IMR-90 (cell line): ENCODE measurements around the gene YES1.

Source experiments
- CEBPB ChIP-seq: IDR thresholded peaks from 2 replicates; pipeline ENCODE4 v1.6.1; 2012; ENCODE audit warnings: low read depth, low read length, improper control_type of control experiment
- CTCF ChIP-seq: conservative IDR thresholded peaks from 2 replicates; pipeline ENCODE4 v1.5.1; 2012; ENCODE audit warnings: mild to moderate bottlenecking, low read depth, low read length, improper control_type of control experiment
- MAZ ChIP-seq: IDR thresholded peaks from 2 replicates; pipeline ENCODE4 v1.6.1; 2012; ENCODE audit warnings: low read depth, mild to moderate bottlenecking, low read length, improper control_type of control experiment, moderate library complexity, borderline replicate concordance
- MXI1 ChIP-seq: IDR thresholded peaks from 2 replicates; pipeline ENCODE4 v1.6.1; 2012; ENCODE audit warnings: low read depth, mild to moderate bottlenecking, low read length, moderate library complexity, borderline replicate concordance
- POLR2A ChIP-seq: IDR thresholded peaks from 2 replicates; pipeline ENCODE4 v1.6.1; 2012; ENCODE audit warnings: mild to moderate bottlenecking, low read depth, low read length
- RAD21 ChIP-seq: IDR thresholded peaks from 2 replicates; pipeline ENCODE4 v1.6.1; 2012; ENCODE audit warnings: low read length, improper control_type of control experiment
- SMC3 ChIP-seq: fragments of 150-350 bp; IDR thresholded peaks from 2 replicates; pipeline ENCODE4 v1.6.1; 2016; ENCODE audit warnings: low read depth, mild to moderate bottlenecking, antibody characterized with exemption, low read length, moderate library complexity
- USF2 ChIP-seq: fragments of 150-350 bp; IDR thresholded peaks from 2 replicates; pipeline ENCODE4 v1.6.1; 2017; ENCODE audit warnings: mild to moderate bottlenecking, antibody characterized with exemption, low read length, low read depth

DNA sequence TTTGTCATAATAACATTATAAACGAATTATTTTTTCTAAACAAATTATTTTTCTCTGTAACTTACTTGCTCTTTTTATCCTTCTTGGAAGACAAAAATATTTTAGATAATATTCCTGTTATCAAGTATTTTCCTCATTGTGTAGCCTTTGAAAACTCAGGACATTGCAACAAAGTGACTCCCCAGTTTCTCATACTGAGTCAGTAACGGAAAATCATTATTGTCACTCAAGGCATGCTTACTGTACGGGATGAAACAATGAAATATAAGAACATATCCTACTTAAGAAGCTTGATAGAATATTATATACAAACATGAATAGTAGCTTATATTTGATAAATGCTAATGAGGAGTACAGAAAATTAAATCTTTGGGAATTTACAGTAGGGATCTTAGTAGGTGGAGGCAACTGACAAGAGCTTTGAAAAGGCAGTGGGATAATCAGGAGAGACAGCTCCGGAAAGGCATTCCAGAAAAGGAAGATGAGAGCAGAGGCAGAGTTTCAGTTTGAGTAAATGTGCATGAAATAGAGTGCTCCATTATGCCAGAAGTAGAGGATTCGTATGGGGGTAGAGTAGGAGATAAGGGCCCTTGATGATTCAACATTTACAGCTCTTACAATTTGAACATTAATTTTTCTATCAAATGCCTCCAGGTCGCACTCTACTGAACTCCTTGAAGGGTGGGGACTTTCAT lies 14.0 kb upstream of the YES1 start:
- no peak for TF ChIP-seq MXI1
- no peak for TF ChIP-seq MAZ
- no peak for TF ChIP-seq CTCF
- TF ChIP-seq CEBPB = no peak
- TF ChIP-seq POLR2A = no peak
- TF ChIP-seq SMC3 = no peak
- no peak for TF ChIP-seq USF2
- no peak for TF ChIP-seq RAD21
